ENCODE measurements around the gene CYGB.

CYGB gene

GRCh38 chr17:76585033-76585648 lies 47.6 kb upstream of the CYGB start:
- no peak for DNase-seq
- TF ChIP-seq EZH2 (IDR thresholded peaks at IDR 0.05; ENCODE audit: borderline replicate concordance, low read depth, low read length, severe bottlenecking), result peak; percentile 91
- no peak for TF ChIP-seq CTCF (IDR thresholded peaks at IDR 0.05; ENCODE audit: borderline replicate concordance, extremely low read depth, low read length, poor library complexity, severe bottlenecking)
- Histone ChIP-seq H3K79me2 (ENCODE audit: insufficient read depth, low read length) (no peaks in the 10 kb centered on the region), H3K9me3 (ENCODE audit: insufficient read depth, low read length, severe bottlenecking) (no peaks in the 10 kb centered on the region), H3K4me3 (ENCODE audit: low read depth in 1 of 2, low read length in 2 of 2) (no peak overlapping the region), H3K27ac (ENCODE audit: low read length) (no peak overlapping the region), H3K27me3 (ENCODE audit: insufficient read depth, low read length, poor library complexity) (peaks cover 44% of the 10 kb centered on the region), H3K4me2 (ENCODE audit: insufficient read depth, low read length) (no peak overlapping the region), H3K9ac (ENCODE audit: low read depth, low read length) (no peak overlapping the region), H4K20me1 (ENCODE audit: insufficient read depth, low read length) (peaks cover 4% of the 10 kb centered on the region; the same call in 1 of the 2 replicates), H3K36me3 (ENCODE audit: insufficient read depth, low read length) (no peaks in the 10 kb centered on the region), H2AFZ (ENCODE audit: low read depth, low read length) (no peak overlapping the region), H3K4me1 (ENCODE audit: insufficient read depth, low read length) (no peaks in the 10 kb centered on the region)
- ATAC-seq (ENCODE audit: insufficient read depth, low read depth), result no peak

GRCh38 chr17:76584427-76585032 lies 47.0 kb upstream of the CYGB start:
- Histone ChIP-seq H3K9ac (ENCODE audit: low read depth, low read length) (no peak overlapping the region), H4K20me1 (ENCODE audit: insufficient read depth, low read length) (peaks cover 4% of the 10 kb centered on the region; the same call in 1 of the 2 replicates), H2AFZ (ENCODE audit: low read depth, low read length) (no peak overlapping the region), H3K4me1 (ENCODE audit: insufficient read depth, low read length) (no peaks in the 10 kb centered on the region), H3K4me3 (ENCODE audit: low read depth in 1 of 2, low read length in 2 of 2) (no peak overlapping the region), H3K27ac (ENCODE audit: low read length) (no peak overlapping the region), H3K4me2 (ENCODE audit: insufficient read depth, low read length) (no peak overlapping the region), H3K36me3 (ENCODE audit: insufficient read depth, low read length) (no peaks in the 10 kb centered on the region), H3K79me2 (ENCODE audit: insufficient read depth, low read length) (no peaks in the 10 kb centered on the region), H3K9me3 (ENCODE audit: insufficient read depth, low read length, severe bottlenecking) (no peaks in the 10 kb centered on the region), H3K27me3 (ENCODE audit: insufficient read depth, low read length, poor library complexity) (peaks cover 44% of the 10 kb centered on the region)
- DNase-seq (no peak), ATAC-seq (ENCODE audit: insufficient read depth, low read depth) (no peak)
- TF ChIP-seq CTCF (IDR thresholded peaks at IDR 0.05; ENCODE audit: borderline replicate concordance, extremely low read depth, low read length, poor library complexity, severe bottlenecking) (no peak), EZH2 (IDR thresholded peaks at IDR 0.05; ENCODE audit: borderline replicate concordance, low read depth, low read length, severe bottlenecking) (no peak)

- DNase-seq, result no peak
- Histone ChIP-seq H4K20me1 (ENCODE audit: insufficient read depth, low read length) (no peaks in the 10 kb centered on the region), H3K9me3 (ENCODE audit: insufficient read depth, low read length, severe bottlenecking) (no peaks in the 10 kb centered on the region), H3K9ac (ENCODE audit: low read depth, low read length) (no peak overlapping the region), H3K27me3 (ENCODE audit: insufficient read depth, low read length, poor library complexity) (peaks cover 35% of the 10 kb centered on the region), H3K4me1 (ENCODE audit: insufficient read depth, low read length) (no peaks in the 10 kb centered on the region), H3K4me2 (ENCODE audit: insufficient read depth, low read length) (no peak overlapping the region), H2AFZ (ENCODE audit: low read depth, low read length) (no peak overlapping the region), H3K36me3 (ENCODE audit: insufficient read depth, low read length) (no peaks in the 10 kb centered on the region), H3K79me2 (ENCODE audit: insufficient read depth, low read length) (no peaks in the 10 kb centered on the region), H3K27ac (ENCODE audit: low read length) (no peak overlapping the region), H3K4me3 (ENCODE audit: low read depth in 1 of 2, low read length in 2 of 2) (no peak overlapping the region)
- no peak for ATAC-seq (ENCODE audit: insufficient read depth, low read depth)
- TF ChIP-seq EZH2 (IDR thresholded peaks at IDR 0.05; ENCODE audit: borderline replicate concordance, low read depth, low read length, severe bottlenecking) (no peak), CTCF (IDR thresholded peaks at IDR 0.05; ENCODE audit: borderline replicate concordance, extremely low read depth, low read length, poor library complexity, severe bottlenecking) (no peak)
These were observed 45.2 kb upstream of the CYGB start for GRCh38 chr17:76582660-76583059.

Measured in DND-41 (cell line).